B cell (primary cell): Measurements from ENCODE around the gene FBXL13.
"Not testable (repeated sequence)": the region's sequence is repeated elsewhere in the genome, so short reads cannot be mapped to it uniquely, and the experiment has no call there.

ENCODE experiments used
- CTCF ChIP-seq: fragments of 200-600 bp; IDR thresholded peaks from one replicate; pipeline ENCODE4 v1.8.0; 2022; ENCODE audit warnings: antibody characterized with exemption, mild to moderate bottlenecking
- EZH2 ChIP-seq: IDR thresholded peaks from 2 replicates; pipeline ENCODE4 v1.6.1; 2012; ENCODE audit warnings: borderline replicate concordance, low read depth, mild to moderate bottlenecking, moderate library complexity, low read length; ENCODE audit not compliant: insufficient read depth, poor library complexity, severe bottlenecking

GRCh38 chr7:102763295-102763905 lies 311.2 kb downstream of the FBXL13 start:
- TF ChIP-seq CTCF, EZH2: not testable (repeated sequence)
